K562 (cell line): ENCODE measurements around the gene CTF1. TPM values are rescaled to one million over a fixed set of nuclear protein-coding genes. Genes with fewer than 3 reads are reported as not detected.

Experiments used
- BCL6 ChIP-seq: fragments of 250-450 bp; sonication (Bioruptor Pico); IDR thresholded peaks from 2 replicates; pipeline ENCODE4 v1.4.0; 2020
- CXXC5 ChIP-seq: fragments of 250-450 bp; sonication (Bioruptor Pico); IDR thresholded peaks from 2 replicates; pipeline ENCODE4 v1.8.0; 2022; ENCODE audit warnings: inconsistent platforms, mild to moderate bottlenecking, moderate library complexity
- ERF ChIP-seq: fragments of 450-650 bp; formaldehyde crosslinking; IDR thresholded peaks from 2 replicates; pipeline ENCODE4 v1.4.0; 2020; ENCODE audit warnings: mild to moderate bottlenecking, mixed read lengths
- FOXA3 ChIP-seq, 2 experiments: fragments of 450-650 bp in 1 of 2; sonication (generic) in 1 of 2; formaldehyde crosslinking; IDR thresholded peaks in 1 of 2; conservative IDR thresholded peaks in 1 of 2; 2 replicates each; pipeline versions ENCODE4 v1.4.0 to v1.8.0; 2020 to 2022; ENCODE audit warnings: mild to moderate bottlenecking in 2 of 2, missing genetic modification reagents in 1 of 2
- FOXJ2 ChIP-seq: fragments of 200-800 bp; sonication (Bioruptor generic); IDR thresholded peaks from 2 replicates; pipeline ENCODE4 v1.6.1; 2016; ENCODE audit warnings: missing genetic modification characterization, missing compliant biosample characterization
- KLF6 ChIP-seq: fragments of 250-450 bp; sonication (Bioruptor Pico); IDR thresholded peaks from 2 replicates; pipeline ENCODE4 v1.4.0; 2020; ENCODE audit warnings: mild to moderate bottlenecking, moderate library complexity, borderline replicate concordance
- MTA1 ChIP-seq: fragments of 450-650 bp; IDR thresholded peaks from 2 replicates; pipeline ENCODE4 v1.6.1; 2017; ENCODE audit warnings: borderline replicate concordance
- MTA2 ChIP-seq: fragments of 450-650 bp; IDR thresholded peaks from 2 replicates; pipeline ENCODE4 v1.6.1; 2016; ENCODE audit warnings: low read depth
- MXI1 ChIP-seq: IDR thresholded peaks from 2 replicates; pipeline ENCODE4 v1.6.1; 2011; ENCODE audit warnings: low read depth, mild to moderate bottlenecking, improper control_type of control experiment, low read length
- RBBP5 ChIP-seq: fragments of 200-600 bp; sonication (generic); IDR thresholded peaks from 2 replicates; pipeline ENCODE4 v1.6.1; 2012; ENCODE audit warnings: borderline replicate concordance, mild to moderate bottlenecking, low read length, control low read depth, inconsistent platforms; ENCODE audit not compliant: insufficient read depth, poor library complexity, severe bottlenecking
- RNF2 ChIP-seq: sonication (generic); IDR thresholded peaks from 2 replicates; pipeline ENCODE4 v1.6.1; 2016
- SMAD3 ChIP-seq: fragments of 450-650 bp; formaldehyde crosslinking; conservative IDR thresholded peaks from 2 replicates; pipeline ENCODE4 v1.4.0; 2020; ENCODE audit warnings: mild to moderate bottlenecking
- SMAD4 ChIP-seq: fragments of 250-450 bp; sonication (Bioruptor Pico); conservative IDR thresholded peaks from 2 replicates; pipeline ENCODE4 v1.8.0; 2021; ENCODE audit warnings: inconsistent platforms, mild to moderate bottlenecking, moderate library complexity
- TBL1XR1 ChIP-seq, 2 experiments: IDR thresholded peaks; 2 replicates each; pipeline ENCODE4 v1.6.1; 2012; ENCODE audit warnings: improper control_type of control experiment in 2 of 2, low read length in 2 of 2, mild to moderate bottlenecking in 1 of 2
- TEAD1 ChIP-seq, 2 experiments: fragments of 450-650 bp in 1 of 2; sonication (generic) in 1 of 2; formaldehyde crosslinking; IDR thresholded peaks; 2 replicates each; pipeline versions ENCODE4 v1.4.0 to v1.8.0; 2020 to 2022; ENCODE audit warnings: mild to moderate bottlenecking in 2 of 2, missing genetic modification reagents in 1 of 2
- ZNF143 ChIP-seq: sonication (generic); formaldehyde crosslinking; IDR thresholded peaks from 2 replicates; pipeline ENCODE4 v1.9.0; 2022; ENCODE audit warnings: mild to moderate bottlenecking, missing genetic modification reagents
- ZNF766 ChIP-seq: fragments of 200-800 bp; sonication (Bioruptor generic); conservative IDR thresholded peaks from 2 replicates; pipeline ENCODE4 v1.6.1; 2016; ENCODE audit warnings: missing genetic modification characterization, missing compliant biosample characterization
- polyA plus RNA-seq, 8 experiments: library from polyadenylated mRNA; depleted of rRNA in 4 of 8; stranded (reverse) in 5 of 8; unstranded in 3 of 8; fragments of >200 nt; fragmentation: Nextera tagmentation in 2 of 8; fragmentation: Illumina TruSeq in 1 of 8; extraction: Ambion mirVana in 2 of 8; extraction: Trizol in 1 of 8; gene quantifications; 2 replicates each; pipeline versions ENCODE4 v1.2.1 to v1.2.3, GENCODE V29; 2011 to 2014; ENCODE audit warnings: inconsistent platforms in 1 of 8, missing spikeins in 1 of 8
- total RNA-seq, 7 experiments: library from RNA; depleted of rRNA in 6 of 7; stranded (reverse); fragments of >200 nt in 6 of 7; fragmentation: Illumina TruSeq in 2 of 7; extraction: Trizol in 2 of 7; gene quantifications; 2 replicates each; pipeline versions ENCODE4 v1.2.1 to v1.2.3, GENCODE V29; 2011 to 2021; ENCODE audit warnings: low replicate concordance in 1 of 7
- TF ChIP-seq, protein P1 (sequence below), 2 experiments: fragments of 450-650 bp in 1 of 2; IDR thresholded peaks; 2 replicates each; pipeline ENCODE4 v1.6.1; 2011 to 2017; ENCODE audit warnings: low read depth in 2 of 2, antibody characterized with exemption in 1 of 2, borderline replicate concordance in 1 of 2, low read length in 1 of 2, mild to moderate bottlenecking in 1 of 2, mixed read lengths in 1 of 2; ENCODE audit not compliant: control insufficient read depth in 1 of 2
- TF ChIP-seq, protein P2 (sequence below), 2 experiments: fragments of 200-800 bp in 1 of 2; sonication (Bioruptor generic) in 1 of 2; sonication (generic) in 1 of 2; formaldehyde crosslinking in 1 of 2; IDR thresholded peaks in 1 of 2; conservative IDR thresholded peaks in 1 of 2; 2 replicates each; pipeline versions ENCODE4 v1.5.0 to v1.6.1; 2016 to 2020; ENCODE audit warnings: missing compliant biosample characterization in 1 of 2, missing genetic modification characterization in 1 of 2, missing genetic modification reagents in 1 of 2

CTF1 gene
- total and polyA plus RNA-seq, 9 of the 15 experiments (the other 6 are each of a cell fraction or from before 2014, with no cell fraction given): 0.24 to 2.5 (median 0.44) TPM

GRCh38 chr16:30922420-30922959 lies 26.1 kb downstream of the CTF1 start (continued):
- TF ChIP-seq ERF (CRISPR knock-in tag): 0 out of 2 replicates have a peak, but pooled peaks have one; percentile 11
- peak; percentile 95 for TF ChIP-seq SMAD3 (CRISPR knock-in tag)
- TF ChIP-seq SMAD4: peak; percentile 13; the same call in 1 of the 2 replicates
- peak; percentile 99 for TF ChIP-seq MTA1
- peak; percentile 97 for TF ChIP-seq ZNF766 (CRISPR knock-in tag)
- TF ChIP-seq CXXC5 (CRISPR knock-in tag): peak; percentile 91
- TF ChIP-seq KLF6 (CRISPR knock-in tag): peak; percentile 92; the same call in 1 of the 2 replicates
- peak; percentile 33; the same call in 1 of the 2 replicates for TF ChIP-seq RNF2
- TF ChIP-seq, protein P1, sequence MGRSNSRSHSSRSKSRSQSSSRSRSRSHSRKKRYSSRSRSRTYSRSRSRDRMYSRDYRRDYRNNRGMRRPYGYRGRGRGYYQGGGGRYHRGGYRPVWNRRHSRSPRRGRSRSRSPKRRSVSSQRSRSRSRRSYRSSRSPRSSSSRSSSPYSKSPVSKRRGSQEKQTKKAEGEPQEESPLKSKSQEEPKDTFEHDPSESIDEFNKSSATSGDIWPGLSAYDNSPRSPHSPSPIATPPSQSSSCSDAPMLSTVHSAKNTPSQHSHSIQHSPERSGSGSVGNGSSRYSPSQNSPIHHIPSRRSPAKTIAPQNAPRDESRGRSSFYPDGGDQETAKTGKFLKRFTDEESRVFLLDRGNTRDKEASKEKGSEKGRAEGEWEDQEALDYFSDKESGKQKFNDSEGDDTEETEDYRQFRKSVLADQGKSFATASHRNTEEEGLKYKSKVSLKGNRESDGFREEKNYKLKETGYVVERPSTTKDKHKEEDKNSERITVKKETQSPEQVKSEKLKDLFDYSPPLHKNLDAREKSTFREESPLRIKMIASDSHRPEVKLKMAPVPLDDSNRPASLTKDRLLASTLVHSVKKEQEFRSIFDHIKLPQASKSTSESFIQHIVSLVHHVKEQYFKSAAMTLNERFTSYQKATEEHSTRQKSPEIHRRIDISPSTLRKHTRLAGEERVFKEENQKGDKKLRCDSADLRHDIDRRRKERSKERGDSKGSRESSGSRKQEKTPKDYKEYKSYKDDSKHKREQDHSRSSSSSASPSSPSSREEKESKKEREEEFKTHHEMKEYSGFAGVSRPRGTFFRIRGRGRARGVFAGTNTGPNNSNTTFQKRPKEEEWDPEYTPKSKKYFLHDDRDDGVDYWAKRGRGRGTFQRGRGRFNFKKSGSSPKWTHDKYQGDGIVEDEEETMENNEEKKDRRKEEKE (IDR thresholded peaks at IDR 0.05; ENCODE audit: borderline replicate concordance in 1 of 2, control insufficient read depth in 1 of 2, low read depth in 2 of 2, low read length in 1 of 2): peak in 1 of 2 experiments; percentile 71; a peak in 1 of 4 replicates
- TF ChIP-seq FOXJ2: peak; percentile 93
- peak; percentile 69 to 80; a peak in 3 of 4 replicates for TF ChIP-seq TBL1XR1 (IDR thresholded peaks at IDR 0.05; ENCODE audit: low read length in 2 of 2)
- TF ChIP-seq, protein P2, sequence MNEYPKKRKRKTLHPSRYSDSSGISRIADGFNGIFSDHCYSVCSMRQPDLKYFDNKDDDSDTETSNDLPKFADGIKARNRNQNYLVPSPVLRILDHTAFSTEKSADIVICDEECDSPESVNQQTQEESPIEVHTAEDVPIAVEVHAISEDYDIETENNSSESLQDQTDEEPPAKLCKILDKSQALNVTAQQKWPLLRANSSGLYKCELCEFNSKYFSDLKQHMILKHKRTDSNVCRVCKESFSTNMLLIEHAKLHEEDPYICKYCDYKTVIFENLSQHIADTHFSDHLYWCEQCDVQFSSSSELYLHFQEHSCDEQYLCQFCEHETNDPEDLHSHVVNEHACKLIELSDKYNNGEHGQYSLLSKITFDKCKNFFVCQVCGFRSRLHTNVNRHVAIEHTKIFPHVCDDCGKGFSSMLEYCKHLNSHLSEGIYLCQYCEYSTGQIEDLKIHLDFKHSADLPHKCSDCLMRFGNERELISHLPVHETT (CRISPR knock-in tag; conservative IDR thresholded peaks at IDR 0.05 in 1 of 2, IDR thresholded peaks at IDR 0.05 in 1 of 2): peak in 1 of 2 experiments; percentile 73; a peak in 2 of 4 replicates
- TF ChIP-seq ZNF143 (CRISPR knock-in tag): peak; percentile 90
- TF ChIP-seq MXI1: peak; percentile 49; the same call in 1 of the 2 replicates
- peak; percentile 92 for TF ChIP-seq BCL6 (CRISPR knock-in tag)
- TF ChIP-seq MTA2: peak; percentile 90
- TF ChIP-seq FOXA3 (CRISPR knock-in tag; conservative IDR thresholded peaks at IDR 0.05 in 1 of 2, IDR thresholded peaks at IDR 0.05 in 1 of 2): no peak; a peak in 1 of 4 replicates
- TF ChIP-seq RBBP5: peak; percentile 3
- TF ChIP-seq TEAD1 (CRISPR knock-in tag; IDR thresholded peaks at IDR 0.05): peak in 1 of 2 experiments; percentile 93; a peak in 2 of 4 replicates
